ENCODE data around the gene ZSWIM4.

ZSWIM4 gene

GRCh38 chr19:13875824-13876223 is 80.6 kb downstream of the ZSWIM4 start:
- no peak for DNase-seq

- DNase-seq, result no peak
Measured at GRCh38 chr19:13876834-13877233, 81.6 kb downstream of the ZSWIM4 start, which contains the start of gene NANOS3. Gene NANOS3 (plus strand): TSS chr19:13877134. CDS start chr19:13877249, 115 bp downstream.

GRCh38 chr19:13877303-13877702 is 82.1 kb downstream of the ZSWIM4 start:
- DNase-seq, result no peak

GRCh38 chr19:13880059-13881043 is 85.1 kb downstream of the ZSWIM4 start:
- DNase-seq, result peak; percentile 98 to 99 (median 99)

GRCh38 chr19:13881251-13881691 is 86.0 kb downstream of the ZSWIM4 start:
- DNase-seq, result peak in 2 of 4 experiments; percentile 44 to 45

Measured in suppressor macrophage (primary cell).